OCI-LY1 (cell line): Measurements from ENCODE around the gene TMEM220.

Experiments
- H2AFZ ChIP-seq: fragments of 200-600 bp; sonication (generic), shearing (Covaris generic); 2 replicates; pipeline ENCODE4 v1.6.0; 2014; ENCODE audit warnings: antibody characterized with exemption, mild to moderate bottlenecking, low read length
- H3F3A ChIP-seq: fragments of 200-600 bp; sonication (generic), shearing (Covaris generic); 2 replicates; pipeline ENCODE4 v1.6.0; 2014; ENCODE audit warnings: mild to moderate bottlenecking, antibody characterized with exemption, low read length, moderate library complexity; ENCODE audit not compliant: insufficient read depth
- H3K27ac ChIP-seq: fragments of 200-600 bp; sonication (generic); 2 replicates; pipeline ENCODE4 v1.5.1; 2014; ENCODE audit warnings: low read length, mixed run types, mild to moderate bottlenecking, low read depth; ENCODE audit not compliant: poor library complexity, severe bottlenecking
- H3K27me3 ChIP-seq: fragments of 200-600 bp; sonication (generic); 2 replicates; pipeline ENCODE4 v1.6.0; 2014; ENCODE audit warnings: antibody characterized with exemption, mild to moderate bottlenecking, low read length, moderate library complexity; ENCODE audit not compliant: insufficient read depth
- H3K36me3 ChIP-seq: fragments of 200-600 bp; sonication (generic); 2 replicates; pipeline ENCODE4 v1.6.1; 2014; ENCODE audit warnings: mild to moderate bottlenecking, antibody characterized with exemption, low read length, moderate library complexity, mixed read lengths; ENCODE audit not compliant: insufficient read depth
- H3K4me1 ChIP-seq: fragments of 200-600 bp; sonication (generic); 2 replicates; pipeline ENCODE4 v1.5.1; 2014; ENCODE audit warnings: mild to moderate bottlenecking, low read length, moderate library complexity; ENCODE audit not compliant: insufficient read depth, severe bottlenecking
- H3K4me2 ChIP-seq: fragments of 200-600 bp; sonication (generic), shearing (Covaris generic); 2 replicates; pipeline ENCODE4 v1.6.1; 2014; ENCODE audit warnings: low read length
- H3K4me3 ChIP-seq: fragments of 200-600 bp; sonication (generic); 2 replicates; pipeline ENCODE4 v1.5.1; 2014; ENCODE audit warnings: low read length, low read depth, mild to moderate bottlenecking, mixed read lengths; ENCODE audit not compliant: poor library complexity, severe bottlenecking
- H3K79me2 ChIP-seq: fragments of 200-600 bp; shearing (Covaris generic); 2 replicates; pipeline ENCODE4 v1.6.1; 2016; ENCODE audit warnings: mixed run types, low read length, mixed read lengths; ENCODE audit not compliant: insufficient read depth
- H3K9ac ChIP-seq: fragments of 200-600 bp; sonication (generic), shearing (Covaris generic); 2 replicates; pipeline ENCODE4 v1.6.1; 2014; ENCODE audit warnings: mild to moderate bottlenecking, low read length, mixed read lengths
- H3K9me2 ChIP-seq: fragments of 200-600 bp; sonication (generic), shearing (Covaris generic); 2 replicates; pipeline ENCODE4 v1.6.1; 2014; ENCODE audit warnings: low read depth, mild to moderate bottlenecking, low read length, mixed read lengths
- H3K9me3 ChIP-seq: fragments of 200-600 bp; shearing (Covaris generic); 2 replicates; pipeline ENCODE4 v1.6.1; 2014; ENCODE audit warnings: low read length, mixed read lengths
- H4K20me1 ChIP-seq: fragments of 200-600 bp; sonication (generic), shearing (Covaris generic); 2 replicates; pipeline ENCODE4 v1.6.0; 2016; ENCODE audit warnings: mild to moderate bottlenecking, low read length; ENCODE audit not compliant: insufficient read depth
- CTCF ChIP-seq: fragments of 200-600 bp; sonication (generic), shearing (Covaris generic); IDR thresholded peaks from 2 replicates; pipeline ENCODE4 v1.5.1; 2017; ENCODE audit warnings: mild to moderate bottlenecking, antibody characterized with exemption, low read length, moderate library complexity, mixed read lengths
- EZH2 ChIP-seq: fragments of 200-600 bp; sonication (generic), shearing (Covaris generic); IDR thresholded peaks from 2 replicates; pipeline ENCODE4 v1.8.0; 2017; ENCODE audit warnings: borderline replicate concordance, mixed run types, mild to moderate bottlenecking, antibody characterized with exemption, low read length, moderate library complexity, mixed read lengths

The TMEM220 gene

GRCh38 chr17:10775058-10775457 is 45.2 kb upstream of the TMEM220 start:
- TF ChIP-seq EZH2 (no peak), CTCF (no peak)
- H3K27ac ChIP-seq: no peak overlapping the region

DNA sequence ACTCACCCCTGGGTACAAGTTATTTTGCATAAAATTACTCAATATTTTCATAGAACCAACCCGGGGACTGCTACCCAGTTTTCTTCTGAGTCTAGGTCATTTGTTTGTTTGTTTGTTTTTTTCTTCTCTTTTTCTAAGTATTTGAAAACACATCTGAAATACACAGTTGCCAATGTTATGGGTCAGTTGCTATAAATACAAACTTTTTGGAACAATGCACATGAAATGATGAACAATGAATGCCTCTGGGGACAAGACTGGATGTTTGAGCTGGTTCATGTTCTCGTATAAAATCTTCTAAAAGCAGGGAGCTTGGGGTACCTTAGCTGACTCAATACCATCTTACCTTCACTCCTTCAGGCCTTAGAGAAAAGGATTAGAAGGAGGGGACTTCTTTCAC is 43.6 kb upstream of the TMEM220 start:
- no peak overlapping the region for H3K4me3 ChIP-seq
- no peaks in the 10 kb centered on the region for H3K79me2 ChIP-seq
- no peaks in the 10 kb centered on the region for H4K20me1 ChIP-seq
- H3K27me3 ChIP-seq: peaks cover 3% of the 10 kb centered on the region; the same call in 1 of the 2 replicates
- H3K36me3 ChIP-seq: no peaks in the 10 kb centered on the region
- no peaks in the 10 kb centered on the region for H3K4me1 ChIP-seq
- no peak overlapping the region for H3K9ac ChIP-seq
- no peaks in the 10 kb centered on the region for H3F3A ChIP-seq
- H3K4me2 ChIP-seq: no peak overlapping the region
- H2AFZ ChIP-seq: no peak overlapping the region
- H3K27ac ChIP-seq: no peak overlapping the region
- H3K9me3 ChIP-seq: no peaks in the 10 kb centered on the region
- no peaks in the 10 kb centered on the region for H3K9me2 ChIP-seq
- no peak for TF ChIP-seq CTCF
- no peak for TF ChIP-seq EZH2

More at GRCh38 chr17:10775058-10775457, 45.2 kb upstream of the TMEM220 start:
- Histone ChIP-seq H3K9me3 (no peaks in the 10 kb centered on the region), H3K9ac (no peak overlapping the region), H3K36me3 (no peaks in the 10 kb centered on the region), H3K79me2 (no peaks in the 10 kb centered on the region), H2AFZ (no peak overlapping the region), H3K4me3 (no peak overlapping the region), H3F3A (no peaks in the 10 kb centered on the region), H3K9me2 (no peaks in the 10 kb centered on the region), H3K4me1 (no peaks in the 10 kb centered on the region), H3K4me2 (no peak overlapping the region), H4K20me1 (no peaks in the 10 kb centered on the region), H3K27me3 (peaks cover 3% of the 10 kb centered on the region; the same call in 1 of the 2 replicates)

DNA sequence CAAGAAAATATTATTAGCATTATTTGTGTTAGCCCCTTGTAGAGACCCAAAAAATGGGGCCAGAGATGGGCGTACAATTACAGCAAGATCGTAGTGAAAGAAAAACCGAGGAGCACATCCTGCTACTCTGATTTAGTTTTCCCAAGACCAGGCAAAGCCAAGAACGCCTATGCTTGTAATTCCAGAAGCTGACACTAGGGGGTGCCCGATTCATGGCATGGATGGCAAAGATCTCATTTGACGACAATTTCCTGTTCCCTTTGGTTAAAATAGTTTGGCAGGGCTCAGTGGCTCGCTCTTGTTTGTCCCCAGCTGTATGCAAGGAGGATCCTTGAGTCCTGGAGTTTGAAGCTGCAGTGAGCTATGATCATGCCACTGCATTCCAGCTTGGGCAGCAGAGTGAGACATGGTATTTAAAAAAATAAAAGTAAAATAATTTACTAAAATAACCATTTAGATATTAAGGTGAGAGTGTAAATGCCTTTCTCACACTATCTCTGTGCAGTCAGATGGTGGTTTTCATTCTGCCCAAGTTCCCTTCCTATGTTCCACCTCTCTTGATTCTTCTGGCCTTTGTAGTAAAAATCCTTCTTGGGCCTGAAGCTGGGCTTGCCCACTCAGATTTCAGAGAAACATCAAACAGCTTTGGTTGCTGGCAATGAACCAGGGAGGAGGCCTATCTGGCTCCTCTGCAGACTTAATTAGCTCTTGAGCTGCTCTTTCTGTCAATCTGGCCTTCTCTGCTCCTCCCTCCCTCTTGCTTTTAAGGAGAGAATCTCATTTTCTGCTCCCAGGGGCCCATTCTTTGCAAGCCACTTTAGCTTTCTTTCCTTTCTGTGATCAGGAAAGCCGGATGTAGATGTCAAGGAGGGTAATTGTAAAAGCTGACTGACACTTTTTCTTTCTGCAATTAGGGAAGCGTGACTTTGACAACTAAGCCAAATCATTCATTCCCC is 42.9 kb upstream of the TMEM220 start:
- Histone ChIP-seq H3K27me3 (peaks cover 3% of the 10 kb centered on the region; the same call in 1 of the 2 replicates), H4K20me1 (no peaks in the 10 kb centered on the region), H3K4me1 (no peaks in the 10 kb centered on the region), H3K27ac (no peak overlapping the region), H2AFZ (no peak overlapping the region), H3K79me2 (no peaks in the 10 kb centered on the region), H3K9me2 (no peaks in the 10 kb centered on the region), H3K9me3 (no peaks in the 10 kb centered on the region), H3K4me3 (no peak overlapping the region), H3K36me3 (no peaks in the 10 kb centered on the region), H3F3A (no peaks in the 10 kb centered on the region), H3K4me2 (no peak overlapping the region), H3K9ac (no peak overlapping the region)
- TF ChIP-seq CTCF (peak; percentile 84), EZH2 (no peak)
